ENCODE measurements around the gene PSORS1C1. TPM values are rescaled to one million over a fixed set of nuclear protein-coding genes. Genes with fewer than 3 reads are reported as not detected.

PSORS1C1 gene
- total RNA-seq, 2 donors from 2014 or later, result not detected

GRCh38 chr6:31087494-31088089 is 27.0 kb upstream of the PSORS1C1 start:
- Mint-ChIP-seq H3K4me1 (ENCODE audit: low read depth in 2 of 2) (peaks cover 7% of the 10 kb centered on the region in 2 donors), H3K4me3 (no peak overlapping the region)

GRCh38 chr6:31090275-31090972 is 24.2 kb upstream of the PSORS1C1 start:
- H3K4me1 Mint-ChIP-seq (ENCODE audit: low read depth in 2 of 2), result peaks cover 21% of the 10 kb centered on the region in 2 donors
- H3K9me3 Mint-ChIP-seq, result no peaks in the 10 kb centered on the region
- H3K36me3 Mint-ChIP-seq, result no peaks in the 10 kb centered on the region
- no peak overlapping the region for H3K4me3 Mint-ChIP-seq
- ATAC-seq, result no peak
- H3K27ac Mint-ChIP-seq, result no peak overlapping the region
- peaks cover 0 to 10% of the 10 kb centered on the region in 2 donors for H3K27me3 Mint-ChIP-seq
- no peak for DNase-seq (ENCODE audit: low spot score)

More at GRCh38 chr6:31087494-31088089, 27.0 kb upstream of the PSORS1C1 start:
- Mint-ChIP-seq H3K9me3 (no peaks in the 10 kb centered on the region), H3K27ac (no peak overlapping the region), H3K27me3 (peaks cover 0 to 20% of the 10 kb centered on the region in 2 donors), H3K36me3 (no peaks in the 10 kb centered on the region)
- DNase-seq (ENCODE audit: low spot score) (peak; percentile 83), ATAC-seq (peak; percentile 91 to 94)

GRCh38 chr6:31090973-31091364 is 23.6 kb upstream of the PSORS1C1 start:
- H3K9me3 Mint-ChIP-seq, result no peaks in the 10 kb centered on the region
- DNase-seq (ENCODE audit: low spot score) (no peak), ATAC-seq (no peak)
- H3K27me3 Mint-ChIP-seq, result peaks cover 0 to 7% of the 10 kb centered on the region in 2 donors
- peaks cover 21% of the 10 kb centered on the region in 2 donors for H3K4me1 Mint-ChIP-seq (ENCODE audit: low read depth in 2 of 2)
- no peak overlapping the region for H3K4me3 Mint-ChIP-seq
- H3K27ac Mint-ChIP-seq, result no peak overlapping the region
- no peaks in the 10 kb centered on the region for H3K36me3 Mint-ChIP-seq

GRCh38 chr6:31091680-31092079 is 22.9 kb upstream of the PSORS1C1 start:
- H3K4me3 Mint-ChIP-seq, result no peak overlapping the region
- no peak for DNase-seq (ENCODE audit: low spot score)
- no peak for ATAC-seq
- H3K4me1 Mint-ChIP-seq (ENCODE audit: low read depth in 2 of 2), result peaks cover 21% of the 10 kb centered on the region in 2 donors
- H3K36me3 Mint-ChIP-seq, result no peaks in the 10 kb centered on the region
- no peaks in the 10 kb centered on the region for H3K9me3 Mint-ChIP-seq
- H3K27me3 Mint-ChIP-seq, result peaks cover 0 to 7% of the 10 kb centered on the region in 2 donors
- no peak overlapping the region for H3K27ac Mint-ChIP-seq

GRCh38 chr6:31092238-31092637 is 22.4 kb upstream of the PSORS1C1 start:
- no peak overlapping the region for H3K4me3 Mint-ChIP-seq
- ATAC-seq (no peak), DNase-seq (ENCODE audit: low spot score) (no peak)
- H3K36me3 Mint-ChIP-seq, result no peaks in the 10 kb centered on the region
- H3K4me1 Mint-ChIP-seq (ENCODE audit: low read depth in 2 of 2), result peaks cover 18 to 20% of the 10 kb centered on the region in 2 donors
- H3K27me3 Mint-ChIP-seq, result peaks cover 0 to 4% of the 10 kb centered on the region in 2 donors
- no peak overlapping the region for H3K27ac Mint-ChIP-seq
- no peaks in the 10 kb centered on the region for H3K9me3 Mint-ChIP-seq

GRCh38 chr6:31092769-31093505 is 21.7 kb upstream of the PSORS1C1 start:
- Mint-ChIP-seq H3K27ac (no peak overlapping the region), H3K9me3 (no peaks in the 10 kb centered on the region), H3K4me1 (ENCODE audit: low read depth in 2 of 2) (peaks cover 14 to 15% of the 10 kb centered on the region in 2 donors), H3K36me3 (no peaks in the 10 kb centered on the region), H3K4me3 (no peak overlapping the region), H3K27me3 (no peaks in the 10 kb centered on the region)
- ATAC-seq (no peak), DNase-seq (ENCODE audit: low spot score) (no peak)

- peaks cover 14 to 15% of the 10 kb centered on the region in 2 donors for H3K4me1 Mint-ChIP-seq (ENCODE audit: low read depth in 2 of 2)
- ATAC-seq, result peak in 1 of 2 donors; percentile 69
- H3K4me3 Mint-ChIP-seq, result peak overlapping the region; percentile 42
- H3K27me3 Mint-ChIP-seq, result no peaks in the 10 kb centered on the region
- no peaks in the 10 kb centered on the region for H3K9me3 Mint-ChIP-seq
- H3K27ac Mint-ChIP-seq, result peak overlapping the region; percentile 25 to 82
- DNase-seq (ENCODE audit: low spot score), result no peak
- no peaks in the 10 kb centered on the region for H3K36me3 Mint-ChIP-seq
Observed at GRCh38 chr6:31094389-31094881, 20.2 kb upstream of the PSORS1C1 start.

- peaks cover 14 to 15% of the 10 kb centered on the region in 2 donors for H3K4me1 Mint-ChIP-seq (ENCODE audit: low read depth in 2 of 2)
- H3K4me3 Mint-ChIP-seq, result no peak overlapping the region
- no peak overlapping the region for H3K27ac Mint-ChIP-seq
- DNase-seq (ENCODE audit: low spot score), result no peak
- no peak for ATAC-seq
- H3K27me3 Mint-ChIP-seq, result peaks cover 0 to 8% of the 10 kb centered on the region in 2 donors
- H3K9me3 Mint-ChIP-seq, result no peaks in the 10 kb centered on the region
- no peaks in the 10 kb centered on the region for H3K36me3 Mint-ChIP-seq
Observed at GRCh38 chr6:31096215-31096614, 18.4 kb upstream of the PSORS1C1 start.

- peaks cover 0 to 8% of the 10 kb centered on the region in 2 donors for H3K27me3 Mint-ChIP-seq
- H3K27ac Mint-ChIP-seq, result no peak overlapping the region
Observed at GRCh38 chr6:31096656-31097055, 17.9 kb upstream of the PSORS1C1 start.

GRCh38 chr6:31098449-31098938 is 16.1 kb upstream of the PSORS1C1 start:
- no peak overlapping the region for H3K27ac Mint-ChIP-seq
- peaks cover 14 to 15% of the 10 kb centered on the region in 2 donors for H3K4me1 Mint-ChIP-seq (ENCODE audit: low read depth in 2 of 2)
- no peak overlapping the region for H3K4me3 Mint-ChIP-seq
- H3K36me3 Mint-ChIP-seq, result no peaks in the 10 kb centered on the region
- peaks cover 0 to 8% of the 10 kb centered on the region in 2 donors for H3K27me3 Mint-ChIP-seq
- H3K9me3 Mint-ChIP-seq, result no peaks in the 10 kb centered on the region
- no peak for ATAC-seq
- DNase-seq (ENCODE audit: low spot score), result no peak

More at GRCh38 chr6:31096656-31097055, 17.9 kb upstream of the PSORS1C1 start:
- DNase-seq (ENCODE audit: low spot score), result no peak
- no peak for ATAC-seq
- no peak overlapping the region for H3K4me3 Mint-ChIP-seq
- no peaks in the 10 kb centered on the region for H3K9me3 Mint-ChIP-seq
- H3K4me1 Mint-ChIP-seq (ENCODE audit: low read depth in 2 of 2), result peaks cover 14 to 15% of the 10 kb centered on the region in 2 donors
- H3K36me3 Mint-ChIP-seq, result no peaks in the 10 kb centered on the region

- Mint-ChIP-seq H3K27ac (no peak overlapping the region), H3K4me1 (ENCODE audit: low read depth in 2 of 2) (no peaks in the 10 kb centered on the region), H3K27me3 (peaks cover 3 to 8% of the 10 kb centered on the region in 2 donors), H3K9me3 (no peaks in the 10 kb centered on the region), H3K4me3 (no peak overlapping the region), H3K36me3 (no peaks in the 10 kb centered on the region)
- DNase-seq (ENCODE audit: low spot score), result no peak
- no peak for ATAC-seq
Observed at GRCh38 chr6:31103136-31103535, 11.5 kb upstream of the PSORS1C1 start.

GRCh38 chr6:31107052-31107451 is 7.5 kb upstream of the PSORS1C1 start:
- ATAC-seq, result no peak
- Mint-ChIP-seq H3K27me3 (peaks cover 11 to 17% of the 10 kb centered on the region in 2 donors), H3K4me1 (ENCODE audit: low read depth in 2 of 2) (peaks cover 0 to 2% of the 10 kb centered on the region in 2 donors), H3K4me3 (no peak overlapping the region), H3K36me3 (no peaks in the 10 kb centered on the region), H3K27ac (no peak overlapping the region), H3K9me3 (no peaks in the 10 kb centered on the region)
- DNase-seq (ENCODE audit: low spot score), result no peak

- Mint-ChIP-seq H3K27ac (no peak overlapping the region), H3K9me3 (no peaks in the 10 kb centered on the region), H3K27me3 (peaks cover 20 to 39% of the 10 kb centered on the region in 2 donors), H3K36me3 (no peaks in the 10 kb centered on the region), H3K4me3 (no peak overlapping the region), H3K4me1 (ENCODE audit: low read depth in 2 of 2) (peaks cover 0 to 2% of the 10 kb centered on the region in 2 donors)
- ATAC-seq, result no peak
- DNase-seq (ENCODE audit: low spot score), result no peak
Observed at GRCh38 chr6:31110825-31111582, 3.6 kb upstream of the PSORS1C1 start.

Data from natural killer cell treated with Interleukin-12 subunit alpha and Interleukin-12 subunit beta and Interleukin-15 and Interleukin-18, amount 100 ng/mL, for 72 hours (primary cell).